Esophagus muscularis mucosa (tissue), 4 donors: ENCODE measurements around the gene ARID4B. TPM values are rescaled to one million over a fixed set of nuclear protein-coding genes. Genes with fewer than 3 reads are reported as not detected.

ENCODE experiments used
- DNase-seq: peaks from one replicate; pipeline ENCODE4 v3.0.0-alpha.2; 2017; ENCODE audit errors: extremely low spot score
- H3K27ac ChIP-seq, 4 donors: fragments of 200-600 bp; sonication (generic); replicated peaks in 1 of 4; 1 replicate in 3 of 4; 2 replicates in 1 of 4; pipeline ENCODE4 v1.5.1; 2016 to 2019; ENCODE audit warnings: mild to moderate bottlenecking in 1 of 4
- H3K27me3 ChIP-seq, 4 donors: fragments of 200-600 bp; sonication (generic); one replicate each; pipeline versions ENCODE4 v1.5.1 to v1.6.0; 2016 to 2019
- H3K36me3 ChIP-seq, 4 donors: fragments of 200-600 bp; sonication (generic); one replicate each; pipeline ENCODE4 v1.5.1; 2016 to 2019
- H3K4me1 ChIP-seq, 4 donors: fragments of 200-600 bp; sonication (generic); one replicate each; pipeline ENCODE4 v1.5.1; 2016 to 2019
- H3K4me3 ChIP-seq, 4 donors: fragments of 200-600 bp; sonication (generic); 1 replicate in 2 of 4; 2 replicates in 2 of 4; pipeline ENCODE4 v1.5.1; 2016 to 2019; ENCODE audit warnings: mild to moderate bottlenecking in 4 of 4, moderate library complexity in 1 of 4
- H3K9me3 ChIP-seq, 4 donors: fragments of 200-600 bp; sonication (generic); 1 replicate in 3 of 4; 2 replicates in 1 of 4; pipeline ENCODE4 v1.5.1; 2016 to 2019
- CTCF ChIP-seq, 3 experiments: fragments of 200-600 bp in 2 of 3; fragments of 450-650 bp in 1 of 3; sonication (generic) in 2 of 3; IDR thresholded peaks; one replicate each; pipeline ENCODE4 v1.5.1; 2017 to 2019; ENCODE audit warnings: antibody characterized with exemption in 3 of 3, mild to moderate bottlenecking in 2 of 3, moderate library complexity in 1 of 3
- EP300 ChIP-seq: sonication (generic); formaldehyde crosslinking; IDR thresholded peaks from one replicate; pipeline ENCODE4 v1.6.1; 2017; ENCODE audit warnings: antibody characterized with exemption
- POLR2A ChIP-seq: fragments of 450-650 bp; IDR thresholded peaks from one replicate; pipeline ENCODE4 v1.6.1; 2017; ENCODE audit warnings: antibody characterized with exemption, moderate library complexity, mild to moderate bottlenecking, low read depth
- POLR2AphosphoS5 ChIP-seq, 2 donors: sonication (generic); formaldehyde crosslinking; IDR thresholded peaks; one replicate each; pipeline ENCODE4 v1.6.1; 2017; ENCODE audit warnings: antibody characterized with exemption in 2 of 2
- WGBS: methylation state at CpG from one replicate; pipeline ENCODE4 v1.1.5; 2018; 5-methylcytosine and 5-hydroxymethylcytosine counted together
- intact Hi-C: fragments of 100-400 bp; cut with DNase I; formaldehyde crosslinking; loops from one replicate; pipeline ENCODE4 v1.15.1; 2023
- total RNA-seq, 4 donors: library from RNA; depleted of rRNA; stranded (reverse); fragments of >200 nt; gene quantifications; one replicate each; pipeline versions ENCODE4 v1.1.0 to v1.2.1, GENCODE V29; 2016

ARID4B gene
- total RNA-seq, 4 donors from 2014 or later, result 23.0 to 38.2 (median 29.2) TPM

DNA sequence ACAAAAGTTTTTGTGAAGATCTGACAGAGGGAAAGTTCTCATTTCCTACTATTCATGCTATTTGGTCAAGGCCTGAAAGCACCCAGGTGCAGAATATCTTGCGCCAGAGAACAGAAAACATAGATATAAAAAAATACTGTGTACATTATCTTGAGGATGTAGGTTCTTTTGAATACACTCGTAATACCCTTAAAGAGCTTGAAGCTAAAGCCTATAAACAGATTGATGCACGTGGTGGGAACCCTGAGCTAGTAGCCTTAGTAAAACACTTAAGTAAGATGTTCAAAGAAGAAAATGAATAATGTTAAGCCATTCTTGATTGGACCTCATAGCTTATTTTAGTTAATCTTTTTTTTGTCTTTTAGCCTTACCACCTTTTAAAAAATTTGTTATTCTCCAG lies 14.5 kb upstream of the ARID4B start:
- Histone ChIP-seq H3K36me3 (peaks cover 20 to 79% (median 48%) of the 10 kb centered on the region in 4 donors), H3K4me3 (no peak overlapping the region)
- intact Hi-C loops, result no loop called here

GRCh38 chr1:235342039-235342438 lies 14.1 kb upstream of the ARID4B start:
- peaks cover 0 to 11% (median 4%) of the 10 kb centered on the region in 4 donors for H3K4me1 ChIP-seq
- H3K9me3 ChIP-seq, result no peaks in the 10 kb centered on the region
- no peak for DNase-seq
- no peak overlapping the region for H3K27ac ChIP-seq
- intact Hi-C loops, result no loop called here
- WGBS, result 71% methylated on average over 6 of the region's 6 CpGs
- TF ChIP-seq POLR2A (no peak), EP300 (no peak), CTCF (IDR thresholded peaks at IDR 0.05) (no peak), POLR2AphosphoS5 (IDR thresholded peaks at IDR 0.05) (no peak)
- H3K27me3 ChIP-seq, result no peaks in the 10 kb centered on the region
- no peak overlapping the region for H3K4me3 ChIP-seq
- H3K36me3 ChIP-seq, result peaks cover 20 to 84% (median 50%) of the 10 kb centered on the region in 4 donors

More for the DNA sequence above, 14.5 kb upstream of the ARID4B start:
- Histone ChIP-seq H3K27ac (no peak overlapping the region), H3K4me1 (peaks cover 0 to 7% (median under 1%) of the 10 kb centered on the region in 4 donors), H3K9me3 (no peaks in the 10 kb centered on the region), H3K27me3 (no peaks in the 10 kb centered on the region)
- WGBS, result 88% methylated on average over 3 of the region's 3 CpGs
- DNase-seq, result no peak
- no peak for TF ChIP-seq EP300
- no peak for TF ChIP-seq CTCF (IDR thresholded peaks at IDR 0.05)
- no peak for TF ChIP-seq POLR2A
- no peak for TF ChIP-seq POLR2AphosphoS5 (IDR thresholded peaks at IDR 0.05)

DNA sequence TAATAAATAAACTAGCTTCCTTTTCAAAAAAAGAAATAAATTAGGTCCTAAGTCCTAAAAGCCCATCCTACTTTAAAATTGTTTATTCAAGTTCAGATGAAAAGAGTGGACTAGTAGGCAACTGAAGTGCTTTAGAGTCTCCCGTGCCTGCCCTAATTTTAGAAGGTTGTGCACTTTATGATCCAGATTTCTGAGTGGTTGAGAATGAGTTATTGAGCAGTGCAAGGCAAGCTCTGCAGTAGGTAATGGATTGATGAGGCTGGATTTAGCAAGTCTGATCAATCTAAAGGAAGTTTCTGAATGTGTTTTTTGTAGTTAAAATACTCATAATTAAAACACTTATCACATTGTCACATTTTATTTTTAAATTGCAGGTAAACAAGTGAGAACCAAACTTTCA lies 13.4 kb upstream of the ARID4B start:
- 62% methylated on average over 1 of the region's 1 CpG for WGBS
- TF ChIP-seq POLR2A (no peak), POLR2AphosphoS5 (IDR thresholded peaks at IDR 0.05) (no peak)
- DNase-seq, result no peak
- Histone ChIP-seq H3K27me3 (no peaks in the 10 kb centered on the region), H3K27ac (no peak overlapping the region), H3K9me3 (no peaks in the 10 kb centered on the region), H3K36me3 (peaks cover 20 to 84% (median 56%) of the 10 kb centered on the region in 4 donors), H3K4me3 (no peak overlapping the region), H3K4me1 (peaks cover 0 to 15% (median 8%) of the 10 kb centered on the region in 4 donors)
- intact Hi-C loops, result no loop called here

DNA sequence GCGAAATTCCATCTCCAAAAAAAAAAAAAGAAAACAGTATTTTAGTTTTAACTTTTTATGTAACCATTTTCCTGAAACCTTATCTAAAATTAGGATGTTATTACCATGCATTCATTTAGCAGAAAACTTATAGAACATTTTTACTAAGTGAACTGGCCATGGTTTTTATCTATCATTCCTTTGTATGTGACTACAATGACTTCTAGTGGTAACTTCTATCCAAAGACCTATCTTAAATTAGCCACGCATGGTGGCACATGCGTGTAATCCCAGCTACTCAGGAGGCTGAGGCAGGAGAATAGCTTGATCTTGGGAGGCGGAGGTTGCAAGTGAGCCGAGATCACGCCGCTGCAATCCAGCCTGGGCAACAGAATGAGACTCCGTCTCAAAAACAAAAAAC lies 11.8 kb upstream of the ARID4B start:
- intact Hi-C loops, result no loop called here
- Histone ChIP-seq H3K27me3 (no peaks in the 10 kb centered on the region), H3K4me3 (no peak overlapping the region), H3K27ac (no peak overlapping the region), H3K4me1 (peaks cover 0 to 15% (median 8%) of the 10 kb centered on the region in 4 donors), H3K36me3 (peaks cover 31 to 83% (median 62%) of the 10 kb centered on the region in 4 donors), H3K9me3 (no peaks in the 10 kb centered on the region)
- WGBS, result 85% methylated on average over 8 of the region's 8 CpGs
- TF ChIP-seq POLR2AphosphoS5 (IDR thresholded peaks at IDR 0.05) (no peak), EP300 (no peak), POLR2A (no peak), CTCF (IDR thresholded peaks at IDR 0.05) (no peak)
- DNase-seq, result no peak

DNA sequence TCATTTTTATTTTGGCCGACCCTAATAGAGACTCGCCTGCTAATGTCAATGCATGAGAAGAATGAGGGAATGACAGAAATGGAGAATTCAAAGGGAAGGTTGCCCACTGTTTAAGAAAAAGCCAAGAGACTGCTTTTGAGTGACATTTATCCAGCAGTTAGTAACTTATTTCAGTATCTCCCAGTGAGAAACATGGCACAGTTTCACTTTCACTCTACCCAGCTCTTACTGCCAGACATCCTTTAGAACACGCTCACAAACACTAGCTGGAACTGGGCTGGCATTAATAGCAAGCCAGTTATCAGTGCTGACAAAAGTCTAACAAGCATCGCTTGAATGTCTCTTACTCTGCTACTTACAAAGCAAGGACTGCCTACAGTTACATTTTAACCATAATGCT lies 8.9 kb upstream of the ARID4B start:
- Histone ChIP-seq H3K27me3 (no peaks in the 10 kb centered on the region), H3K4me1 (peaks cover 19 to 39% (median 26%) of the 10 kb centered on the region in 4 donors), H3K9me3 (no peaks in the 10 kb centered on the region), H3K36me3 (peaks cover 22 to 62% (median 45%) of the 10 kb centered on the region in 4 donors), H3K4me3 (no peak overlapping the region), H3K27ac (no peak overlapping the region)
- intact Hi-C loops, result no loop called here
- WGBS, result 80% methylated on average over 4 of the region's 4 CpGs
- TF ChIP-seq EP300 (no peak), CTCF (IDR thresholded peaks at IDR 0.05) (no peak)
- no peak for DNase-seq
